GM23338 (cell line): ENCODE data around the gene TAGAP. TPM values are rescaled to one million over a fixed set of nuclear protein-coding genes. Genes with fewer than 3 reads are reported as not detected.

ENCODE experiments used
- ATAC-seq: fragments of 200-7000 bp; cut with Tn5 transposase; 3 replicates; pipeline ENCODE4 v1.9.1; 2020
- DNase-seq: peaks from one replicate; pipeline ENCODE4 v3.0.0-alpha.2; 2015; ENCODE audit warnings: low spot score
- H2AFZ ChIP-seq: fragments of 200-600 bp; sonication (generic); 2 replicates; pipeline ENCODE4 v1.8.0; 2016; ENCODE audit warnings: antibody characterized with exemption, mild to moderate bottlenecking, moderate library complexity
- H3F3A ChIP-seq: fragments of 200-600 bp; sonication (generic); replicated peaks from 2 replicates; pipeline ENCODE4 v1.8.0; 2017; ENCODE audit warnings: antibody characterized with exemption, mixed run types, low read depth
- H3K27ac ChIP-seq: fragments of 200-600 bp; sonication (generic); 2 replicates; pipeline ENCODE4 v1.6.1; 2016; ENCODE audit warnings: low read depth
- H3K27me3 ChIP-seq: fragments of 200-600 bp; sonication (generic); 2 replicates; pipeline ENCODE4 v1.8.0; 2016; ENCODE audit warnings: mild to moderate bottlenecking, mixed run types, moderate library complexity; ENCODE audit not compliant: insufficient read depth
- H3K36me3 ChIP-seq: fragments of 200-600 bp; sonication (generic); 2 replicates; pipeline ENCODE4 v1.8.0; 2016; ENCODE audit warnings: mild to moderate bottlenecking; ENCODE audit not compliant: insufficient read depth
- H3K4me1 ChIP-seq: fragments of 200-600 bp; sonication (generic); 2 replicates; pipeline ENCODE4 v1.8.0; 2016; ENCODE audit warnings: mild to moderate bottlenecking, moderate library complexity; ENCODE audit not compliant: insufficient read depth
- H3K4me2 ChIP-seq: fragments of 200-600 bp; sonication (generic); 2 replicates; pipeline ENCODE4 v1.7.1; 2017; ENCODE audit warnings: mixed run types
- H3K4me3 ChIP-seq: fragments of 200-600 bp; sonication (generic); 2 replicates; pipeline ENCODE4 v1.6.1; 2016; ENCODE audit warnings: mixed run types
- H3K79me2 ChIP-seq: fragments of 200-600 bp; sonication (generic); replicated peaks from 2 replicates; pipeline ENCODE4 v1.8.0; 2017; ENCODE audit warnings: mild to moderate bottlenecking; ENCODE audit not compliant: insufficient read depth
- H3K9me2 ChIP-seq: fragments of 200-600 bp; sonication (generic); 2 replicates; pipeline ENCODE4 v1.8.0; 2017; ENCODE audit not compliant: insufficient read depth
- H4K20me1 ChIP-seq: fragments of 200-600 bp; sonication (generic); replicated peaks from 2 replicates; pipeline ENCODE4 v1.8.0; 2017; ENCODE audit warnings: mild to moderate bottlenecking; ENCODE audit not compliant: insufficient read depth
- H3K27ac Mint-ChIP-seq: 2 replicates; pipeline ENCODE4 v1.8.0; 2020; ENCODE audit warnings: inconsistent platforms, mild to moderate bottlenecking, moderate library complexity, mixed read lengths
- H3K27me3 Mint-ChIP-seq: 3 replicates; pipeline ENCODE4 v1.8.0; 2022; ENCODE audit warnings: low read depth, mild to moderate bottlenecking, moderate library complexity, mixed read lengths, inconsistent platforms; ENCODE audit not compliant: insufficient read depth, poor library complexity
- H3K36me3 Mint-ChIP-seq: 3 replicates; pipeline ENCODE4 v1.8.0; 2021; ENCODE audit warnings: low read depth, mild to moderate bottlenecking, inconsistent platforms, moderate library complexity, mixed read lengths
- H3K4me1 Mint-ChIP-seq: 3 replicates; pipeline ENCODE4 v1.8.0; 2020; ENCODE audit warnings: mild to moderate bottlenecking, inconsistent platforms, mixed read lengths
- H3K4me3 Mint-ChIP-seq: 3 replicates; pipeline ENCODE4 v1.8.0; 2021; ENCODE audit warnings: moderate library complexity, mild to moderate bottlenecking, inconsistent platforms, mixed read lengths
- H3K9me3 Mint-ChIP-seq: 3 replicates; pipeline ENCODE4 v1.8.0; 2020; ENCODE audit warnings: moderate library complexity, mild to moderate bottlenecking, inconsistent platforms, mixed read lengths
- CREB1 ChIP-seq: fragments of 250-450 bp; sonication (Bioruptor Pico); IDR thresholded peaks from 2 replicates; pipeline ENCODE4 v1.5.0; 2020; ENCODE audit warnings: low read depth, mild to moderate bottlenecking, moderate library complexity
- CTCF ChIP-seq, 2 experiments: fragments of 200-600 bp in 1 of 2; sonication (generic) in 1 of 2; conservative IDR thresholded peaks; 2 replicates each; pipeline versions ENCODE4 v1.5.1 to v1.6.1; 2016 to 2017; ENCODE audit warnings: antibody characterized with exemption in 2 of 2, low read depth in 2 of 2, mild to moderate bottlenecking in 2 of 2, moderate library complexity in 1 of 2
- ETS1 ChIP-seq: IDR thresholded peaks from 2 replicates; pipeline ENCODE4 v1.6.1; 2016; ENCODE audit warnings: antibody characterized with exemption
- EZH2 ChIP-seq: fragments of 200-600 bp; sonication (generic); IDR thresholded peaks from one replicate; pipeline ENCODE4 v1.8.0; 2017; ENCODE audit warnings: antibody characterized with exemption, mild to moderate bottlenecking, low read depth; ENCODE audit not compliant: unreplicated experiment
- EZH2phosphoT487 ChIP-seq: fragments of 200-600 bp; sonication (generic); IDR thresholded peaks from one replicate; pipeline ENCODE4 v1.8.1; 2018; ENCODE audit warnings: antibody characterized with exemption; ENCODE audit not compliant: unreplicated experiment
- JUNB ChIP-seq: IDR thresholded peaks from one replicate; pipeline ENCODE4 v1.6.1; 2016; ENCODE audit warnings: antibody characterized with exemption; ENCODE audit not compliant: unreplicated experiment
- NANOG ChIP-seq: IDR thresholded peaks from 2 replicates; pipeline ENCODE4 v1.6.1; 2016; ENCODE audit warnings: antibody characterized with exemption, borderline replicate concordance
- POLR2AphosphoS5 ChIP-seq: IDR thresholded peaks from 2 replicates; pipeline ENCODE4 v1.6.1; 2016; ENCODE audit warnings: antibody characterized with exemption, low read depth
- REST ChIP-seq: IDR thresholded peaks from one replicate; pipeline ENCODE4 v1.6.1; 2018; ENCODE audit warnings: antibody characterized with exemption; ENCODE audit not compliant: unreplicated experiment
- STAT1 ChIP-seq: IDR thresholded peaks from one replicate; pipeline ENCODE4 v1.6.1; 2016; ENCODE audit warnings: antibody characterized with exemption; ENCODE audit not compliant: unreplicated experiment
- ZNF114 ChIP-seq: fragments of 250-450 bp; sonication (Bioruptor Pico); IDR thresholded peaks from 2 replicates; pipeline ENCODE4 v1.5.0; 2020; ENCODE audit warnings: mild to moderate bottlenecking, moderate library complexity
- ZNF331 ChIP-seq: fragments of 250-450 bp; sonication (Bioruptor Pico); IDR thresholded peaks from 2 replicates; pipeline ENCODE4 v1.5.0; 2020; ENCODE audit warnings: low read depth, mild to moderate bottlenecking, moderate library complexity
- ZNF462 ChIP-seq: fragments of 250-450 bp; sonication (Bioruptor Pico); IDR thresholded peaks from 2 replicates; pipeline ENCODE4 v1.5.0; 2020; ENCODE audit warnings: mild to moderate bottlenecking, moderate library complexity
- long read RNA-seq: library from polyadenylated mRNA; unstranded; transcript quantifications from one replicate; pipeline ENCODE4 v2.0.0, GENCODE V29; 2020; ENCODE audit not compliant: unreplicated experiment
- polyA plus RNA-seq: library from polyadenylated mRNA; unstranded; fragments of >200 nt; fragmentation: Nextera tagmentation; extraction: Ambion mirVana; gene quantifications from 2 replicates; pipeline ENCODE4 v1.2.1, GENCODE V29; 2016
- total RNA-seq: library from RNA; depleted of rRNA; stranded (reverse); fragments of >200 nt; shearing (Covaris generic); gene quantifications from 2 replicates; pipeline ENCODE4 v1.2.3, GENCODE V29; 2014; rRNA removed

TAGAP gene
- total RNA-seq (0.43 TPM in 1 of 2 replicates, not detected in the other), polyA plus RNA-seq (not detected in 2 replicates)
- long read RNA-seq: 0 reads

GRCh38 chr6:159044899-159045727, at the start of gene TAGAP:
TAGAP (minus strand) TSS chr6:159044991; CDS start chr6:159044146, 845 bp downstream.
- Histone ChIP-seq H3K27ac (no peak within 1 kb of the TSS), H2AFZ (no peak within 1 kb of the TSS), H4K20me1 (no peaks in the 10 kb centered on the region), H3K4me1 (no peaks in the 10 kb centered on the region; the same call in 1 of the 2 replicates), H3K79me2 (no peaks in the 10 kb centered on the region), H3K27me3 (no peaks in the 10 kb centered on the region), H3K36me3 (no peaks in the 10 kb centered on the region), H3K9me2 (no peaks in the 10 kb centered on the region), H3K4me2 (no peak within 1 kb of the TSS), H3F3A (no peaks in the 10 kb centered on the region), H3K4me3 (no peak within 1 kb of the TSS)
- Mint-ChIP-seq H3K4me3 (no peak within 1 kb of the TSS), H3K36me3 (no peaks in the 10 kb centered on the region), H3K27me3 (no peaks in the 10 kb centered on the region), H3K27ac (no peak within 1 kb of the TSS; the same call in none of the 2 replicates), H3K4me1 (peaks cover 19% of the 10 kb centered on the region; the same call in 2 of the 3 replicates), H3K9me3 (no peaks in the 10 kb centered on the region)
- no peak for DNase-seq
- ATAC-seq: no peak
- TF ChIP-seq ETS1: no peak
- no peak for TF ChIP-seq ZNF462 (CRISPR knock-in tag)
- no peak for TF ChIP-seq REST
- TF ChIP-seq EZH2: no peak
- TF ChIP-seq STAT1: no peak
- TF ChIP-seq ZNF114: no peak
- TF ChIP-seq POLR2AphosphoS5: no peak
- no peak for TF ChIP-seq CTCF (conservative IDR thresholded peaks at IDR 0.05; ENCODE audit: low read depth in 2 of 2)
- TF ChIP-seq NANOG: no peak
- no peak for TF ChIP-seq JUNB
- TF ChIP-seq ZNF331 (CRISPR knock-in tag): no peak
- TF ChIP-seq EZH2phosphoT487: no peak
- TF ChIP-seq CREB1 (CRISPR knock-in tag): no peak
